Hair follicle dermal papilla cell (primary cell): ENCODE data around the gene RNF167. TPM values are rescaled to one million over a fixed set of nuclear protein-coding genes. Genes with fewer than 3 reads are reported as not detected.

ENCODE experiments used
- small RNA-seq: library from RNA; depleted of rRNA; stranded (forward); fragments of <200 nt; gene quantifications from one replicate; pipeline ENCODE3, GENCODE V24; 2012
- total RNA-seq: library from RNA; depleted of rRNA; stranded (reverse); fragments of >200 nt; gene quantifications from 2 replicates; pipeline ENCODE4 v1.2.3, GENCODE V29; 2012

Gene RNF167
- total RNA-seq, result 18.1 and 20.1 TPM in 2 replicates

GRCh38 chr17:4939796-4940554, at the start of gene RNF167, which contains the start of gene SLC25A11:
Gene RNF167 (plus strand): TSS chr17:4940268. CDS start chr17:4940910, 642 bp downstream.
Gene SLC25A11 (minus strand): TSS chr17:4940046. CDS start chr17:4939910, 136 bp downstream.

GRCh38 chr17:4899341-4900230, 40.5 kb upstream of the RNF167 start, which contains the start of gene C17orf107:
Gene C17orf107 (plus strand): TSS chr17:4899536. CDS start chr17:4899763, 227 bp downstream.

DNA sequence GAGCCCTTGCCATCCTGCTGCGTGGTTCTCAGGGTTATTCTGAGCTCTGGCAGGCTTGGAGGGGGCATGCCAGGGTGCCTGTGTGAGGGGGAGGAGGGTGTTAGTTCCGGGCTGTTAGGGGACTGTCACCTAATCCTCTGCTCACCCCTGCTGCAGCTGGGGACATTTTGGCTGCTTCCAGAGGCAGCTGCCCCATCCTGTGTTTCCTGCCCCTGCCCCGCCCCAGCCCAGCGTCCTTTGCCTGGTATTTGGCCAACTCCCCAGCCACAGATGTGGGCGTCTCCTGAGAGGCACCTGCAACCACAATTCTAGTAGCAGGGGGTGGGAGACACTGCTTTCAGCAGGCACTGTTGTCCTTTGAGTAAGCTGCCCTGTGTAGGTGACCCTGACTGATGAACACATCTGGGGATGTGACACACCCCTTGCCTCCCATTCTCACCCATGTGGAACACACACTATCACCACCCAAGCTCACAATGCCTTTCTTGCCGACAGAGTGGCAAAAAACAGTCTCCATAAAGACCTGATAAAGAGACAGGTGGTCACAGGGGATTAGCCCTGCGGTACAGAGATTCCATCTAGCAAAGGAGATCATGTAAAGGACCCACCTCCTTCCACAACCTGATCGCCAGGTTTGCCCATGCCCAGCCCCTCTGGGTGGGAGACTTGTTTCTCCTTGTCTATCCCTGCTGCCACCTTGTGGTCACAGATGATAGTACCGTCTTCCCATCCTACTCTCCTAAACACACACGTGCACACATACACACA, 36.8 kb upstream of the RNF167 start, which contains the start of gene CHRNE:
Gene CHRNE (minus strand): TSS at position 48 of the 768 bp plus-strand sequence. CDS start 35 bp downstream, at position 13.

GRCh38 chr17:4931963-4932362, 8.1 kb upstream of the RNF167 start, which contains the start of gene GP1BA:
Gene GP1BA (plus strand): TSS chr17:4932277. CDS start chr17:4932605, 328 bp downstream.

GRCh38 chr17:4948166-4948930, 8.3 kb downstream of the RNF167 start, which contains the start of gene PFN1:
Gene PFN1 (minus strand): TSS chr17:4948530. CDS start chr17:4948394, 136 bp downstream.

GRCh38 chr17:4950746-4951204, 10.7 kb downstream of the RNF167 start, which contains the start of gene ENO3:
Gene ENO3 (plus strand): TSS chr17:4951119. CDS start chr17:4951830, 711 bp downstream.

DNA sequence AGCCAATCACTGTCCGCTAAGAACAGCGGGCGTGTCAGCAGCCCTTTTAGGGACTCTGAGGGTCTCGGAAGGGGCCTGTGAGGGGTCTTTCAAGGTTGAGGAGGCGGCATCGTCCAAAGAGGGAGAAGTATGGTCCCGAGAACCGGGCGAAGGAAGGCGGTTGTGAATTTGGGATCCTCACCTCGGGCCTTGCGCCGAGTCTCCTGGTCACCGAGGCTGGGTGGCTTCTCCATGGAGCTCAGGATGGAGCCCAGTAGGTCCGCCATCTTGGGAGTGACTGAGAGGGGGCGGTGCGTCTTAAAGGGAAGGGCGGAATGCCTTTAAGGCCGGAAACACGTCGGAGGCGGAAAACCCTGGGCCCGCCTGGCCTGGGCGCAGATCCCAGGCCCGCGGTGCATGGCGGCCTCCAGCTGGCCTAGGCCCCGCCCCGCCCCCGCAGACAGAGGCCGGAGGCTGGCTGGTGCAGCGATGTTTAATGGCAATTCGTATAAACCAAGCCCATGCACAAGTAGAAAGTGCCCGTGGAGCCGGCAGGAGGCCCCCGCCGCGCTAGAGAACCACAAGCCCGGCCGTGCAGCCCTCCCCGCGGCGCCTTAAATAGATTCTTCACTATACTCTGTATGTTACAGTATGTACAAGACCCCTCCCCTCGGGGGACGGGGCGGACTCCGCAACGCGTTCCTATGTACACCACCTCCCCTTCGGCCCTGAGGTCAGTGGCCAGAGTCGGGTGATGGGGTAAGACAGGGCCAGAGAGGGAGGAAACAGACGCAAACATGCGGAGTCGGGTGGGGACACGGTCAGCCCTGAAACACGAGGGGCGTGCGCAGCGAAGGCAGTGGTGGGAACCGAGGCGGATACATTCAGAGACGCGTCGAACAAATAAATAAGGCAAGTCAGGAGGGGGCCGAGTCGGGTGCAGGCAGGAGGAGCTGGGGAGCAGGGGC, 27.7 kb downstream of the RNF167 start, which contains the start of gene SPAG7:
Gene SPAG7 (minus strand): TSS at position 279 of the 947 bp plus-strand sequence. CDS start 13 bp downstream, at position 266.

DNA sequence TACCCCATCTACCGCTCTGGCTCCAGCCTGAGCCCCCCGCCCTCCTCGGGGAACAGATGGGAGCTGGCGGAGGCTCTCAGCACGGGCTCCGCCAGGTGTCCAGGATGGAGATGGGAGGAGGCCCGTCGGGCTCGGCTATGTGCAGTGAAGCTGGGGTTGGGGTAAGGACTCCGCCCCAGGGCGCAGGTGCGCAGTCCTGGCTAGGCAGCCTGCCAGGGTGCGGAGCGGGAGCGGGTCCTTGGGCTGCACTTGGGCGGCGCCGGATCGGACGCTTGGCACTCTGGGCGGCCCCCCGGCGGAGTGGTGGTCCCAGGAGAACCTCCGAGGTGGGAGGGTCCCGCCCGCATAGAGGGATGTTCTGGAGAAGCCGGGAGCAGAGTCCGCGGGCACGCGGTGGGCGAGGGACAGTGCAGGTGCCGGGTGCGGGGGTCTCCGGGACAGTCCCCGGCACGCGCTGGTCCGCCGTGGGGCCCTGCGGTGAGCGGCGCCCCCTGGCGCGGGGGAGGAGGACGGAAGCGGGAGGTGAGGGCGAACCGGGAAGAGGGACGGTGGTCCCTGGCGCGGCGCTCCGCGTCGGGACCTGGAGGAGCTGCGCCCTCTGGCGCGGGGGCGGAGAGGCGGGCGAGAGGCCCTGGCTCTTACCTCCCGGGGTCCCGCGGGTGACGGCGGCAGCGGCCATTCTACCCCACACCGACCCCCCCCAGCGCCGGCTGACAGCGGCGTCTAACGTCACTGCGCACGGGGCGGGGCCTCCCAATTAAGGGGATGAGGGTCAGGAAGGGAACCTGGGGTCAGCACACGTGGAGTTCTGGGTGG, 47.1 kb downstream of the RNF167 start, which contains the start of gene CAMTA2:
Gene CAMTA2 (minus strand): TSS at position 725 of the 816 bp plus-strand sequence. CDS start 1,453 bp downstream, outside the sequence.

Small RNA genes lying within 50 kb of the gene (small RNA-seq; reads per million reads assigned to genes)
- gene MIR6864, result not detected
- gene MIR6865, result not detected

Other genes starting within 250 kb of the RNF167 start
- gene PELP1, start 236.1 kb upstream of the RNF167 start, total RNA-seq, result 25.0 and 31.2 TPM in 2 replicates
- gene ARRB2, start 229.6 kb upstream of the RNF167 start, total RNA-seq, result 7.0 and 9.2 TPM in 2 replicates
- 10.5 and 12.4 TPM in 2 replicates for gene MED11, start 208.8 kb upstream of the RNF167 start, total RNA-seq
- not detected in 2 replicates for gene ZMYND15, start 200.4 kb upstream of the RNF167 start, total RNA-seq
- gene CXCL16, start 200.3 kb upstream of the RNF167 start, total RNA-seq, result 0.97 and 1.1 TPM in 2 replicates
- gene TM4SF5, start 168.4 kb upstream of the RNF167 start, total RNA-seq, result not detected in 2 replicates
- gene VMO1, start 153.9 kb upstream of the RNF167 start, total RNA-seq, result 0.16 TPM in 1 of 2 replicates, not detected in the other
- gene GLTPD2, start 151.3 kb upstream of the RNF167 start, total RNA-seq, result not detected in 2 replicates
- gene PSMB6, start 144.1 kb upstream of the RNF167 start, total RNA-seq, result 82.6 and 119 TPM in 2 replicates
- 24.3 and 30.6 TPM in 2 replicates for gene PLD2, start 133.1 kb upstream of the RNF167 start, total RNA-seq
- 44.8 and 45.9 TPM in 2 replicates for gene MINK1, start 106.9 kb upstream of the RNF167 start, total RNA-seq
- 4.4 and 5.8 TPM in 2 replicates for gene C17orf107, start 40.7 kb upstream of the RNF167 start, total RNA-seq
- 4.7 and 5.8 TPM in 2 replicates for gene CHRNE, start 37.2 kb upstream of the RNF167 start, total RNA-seq
- not detected in 2 replicates for gene GP1BA, start 8.0 kb upstream of the RNF167 start, total RNA-seq
- 42.9 and 49.8 TPM in 2 replicates for gene SLC25A11, start 222 bp upstream of the RNF167 start, total RNA-seq
- 321 and 412 TPM in 2 replicates for gene PFN1, start 8.3 kb downstream of the RNF167 start, total RNA-seq
- 0.81 and 3.6 TPM in 2 replicates for gene ENO3, start 10.9 kb downstream of the RNF167 start, total RNA-seq
- gene SPAG7, start 27.5 kb downstream of the RNF167 start, total RNA-seq, result 23.6 and 30.2 TPM in 2 replicates
- 12.3 and 17.7 TPM in 2 replicates for gene CAMTA2, start 47.4 kb downstream of the RNF167 start, total RNA-seq
- 0.32 and 0.85 TPM in 2 replicates for gene INCA1, start 57.3 kb downstream of the RNF167 start, total RNA-seq
- 62.3 and 82.3 TPM in 2 replicates for gene KIF1C, start 57.7 kb downstream of the RNF167 start, total RNA-seq
- gene SLC52A1, start 95.2 kb downstream of the RNF167 start, total RNA-seq, result 0.32 and 0.36 TPM in 2 replicates
- 2.7 and 3.1 TPM in 2 replicates for gene ZFP3, start 138.2 kb downstream of the RNF167 start, total RNA-seq
- gene ZNF232, start 171.6 kb downstream of the RNF167 start, total RNA-seq, result 4.2 and 4.3 TPM in 2 replicates
- gene USP6, start 175.8 kb downstream of the RNF167 start, total RNA-seq, result not detected in 2 replicates